HepG2 (cell line): Measurements from ENCODE around the gene ANKRD13D. TPM values are rescaled to one million over a fixed set of nuclear protein-coding genes. Genes with fewer than 3 reads are reported as not detected.
A peak's percentile ranks its signal among the peaks of the same experiment; 100 is the strongest.

Experiments
- ATAC-seq: fragments of 200-7000 bp; cut with Tn5 transposase; 3 replicates; pipeline ENCODE4 v1.9.1; 2020; ENCODE audit warnings: mild to moderate bottlenecking, moderate library complexity
- BruUV-seq: library from RNA; stranded (reverse); fragments of 400-500 nt; replicated peaks from 2 replicates; lab custom pipeline; 2021; lab: Mats Ljungman, UMichigan
- CTCF ChIA-PET: fragments of 300-600 bp; formaldehyde crosslinking; extraction: SDS; loops from one replicate; lab custom pipeline; 2021; ENCODE audit warnings: low total read pairs, inconsistent platforms, low intra/inter-chr PET ratio; lab: Yijun Ruan, JAX
- POLR2A ChIA-PET: fragments of 350-600 bp; sonication (Branson Sonifier 250); formaldehyde crosslinking; loops from one replicate; lab custom pipeline; 2020; ENCODE audit warnings: antibody characterized with exemption, inconsistent platforms; lab: Yijun Ruan, JAX
- DNase-seq: peaks from one replicate; pipeline ENCODE4 v3.0.0-alpha.2; 2015; ENCODE audit warnings: low spot score
- FAIRE-seq: peaks from 3 replicates; lab custom pipeline; 2011; peaks lifted over from hg19 to GRCh38; lab: Jason Lieb, UNC
- H2AFZ ChIP-seq: one replicate; pipeline ENCODE4 v1.6.1; 2011; ENCODE audit warnings: low read length, inconsistent platforms
- H3K27ac ChIP-seq: fragments of 300-600 bp; 3 replicates; pipeline ENCODE4 v1.8.0; 2011; ENCODE audit warnings: mixed run types, mild to moderate bottlenecking, mixed read lengths, low read length, inconsistent platforms; ENCODE audit not compliant: insufficient read depth; ENCODE audit errors: extremely low read length
- H3K27me3 ChIP-seq, 2 experiments: fragments of 200-600 bp in 1 of 2; 2 replicates in 1 of 2; 3 replicates in 1 of 2; pipeline versions ENCODE4 v1.6.0 to v1.8.0; 2011; ENCODE audit warnings: low read length in 2 of 2, mild to moderate bottlenecking in 2 of 2, moderate library complexity in 2 of 2, inconsistent platforms in 1 of 2; ENCODE audit not compliant: insufficient read depth in 2 of 2, control insufficient read depth in 1 of 2
- H3K36me3 ChIP-seq, 2 experiments: fragments of 200-600 bp in 1 of 2; replicated peaks in 1 of 2; 2 replicates in 1 of 2; 3 replicates in 1 of 2; pipeline versions ENCODE4 v1.5.1 to v1.8.0; 2011; ENCODE audit warnings: low read length in 2 of 2, inconsistent platforms in 1 of 2; ENCODE audit not compliant: insufficient read depth in 2 of 2, control insufficient read depth in 1 of 2
- H3K4me1 ChIP-seq: 2 replicates; pipeline ENCODE4 v1.5.1; 2012; ENCODE audit warnings: low read length, inconsistent platforms; ENCODE audit not compliant: insufficient read depth
- H3K4me2 ChIP-seq: 2 replicates; pipeline ENCODE4 v1.6.0; 2011; ENCODE audit warnings: low read depth, low read length, inconsistent platforms
- H3K4me3 ChIP-seq, 3 experiments: fragments of 200-600 bp in 1 of 3; sonication (generic), shearing (Covaris generic) in 1 of 3; replicated peaks in 1 of 3; 2 replicates each; pipeline ENCODE4 v1.5.1; 2011 to 2016; ENCODE audit warnings: low read length in 3 of 3, inconsistent platforms in 2 of 3, low read depth in 2 of 3, mild to moderate bottlenecking in 2 of 3, control low read depth in 1 of 3, mixed read lengths in 1 of 3; ENCODE audit not compliant: insufficient read depth in 1 of 3
- H3K79me2 ChIP-seq: one replicate; pipeline ENCODE4 v1.6.1; 2011; ENCODE audit warnings: low read length, inconsistent platforms; ENCODE audit not compliant: insufficient read depth
- H3K9ac ChIP-seq: 2 replicates; pipeline ENCODE4 v1.6.0; 2011; ENCODE audit warnings: mild to moderate bottlenecking, low read depth, low read length, inconsistent platforms; ENCODE audit not compliant: insufficient read depth
- H3K9me3 ChIP-seq: 2 replicates; pipeline ENCODE4 v1.5.1; 2012; ENCODE audit warnings: mild to moderate bottlenecking, low read length
- H4K20me1 ChIP-seq: 2 replicates; pipeline ENCODE4 v1.6.0; 2011; ENCODE audit warnings: inconsistent platforms, mild to moderate bottlenecking, low read length, moderate library complexity; ENCODE audit not compliant: insufficient read depth
- FOXO1 ChIP-seq: sonication (generic); formaldehyde crosslinking; IDR thresholded peaks from 2 replicates; pipeline ENCODE4 v1.4.0; 2020; ENCODE audit warnings: missing genetic modification reagents
- GATAD1 ChIP-seq: IDR thresholded peaks from 2 replicates; pipeline ENCODE4 v1.6.1; 2016; ENCODE audit warnings: missing genetic modification reagents, missing compliant biosample characterization
- HOXA5 ChIP-seq: sonication (generic); formaldehyde crosslinking; IDR thresholded peaks from 2 replicates; pipeline ENCODE4 v1.4.0; 2020; ENCODE audit warnings: missing genetic modification reagents
- PHF8 ChIP-seq: sonication (generic); formaldehyde crosslinking; IDR thresholded peaks from 2 replicates; pipeline ENCODE4 v1.5.0; 2020; ENCODE audit warnings: missing genetic modification reagents
- RBFOX2 ChIP-seq: fragments of 200-400 bp; formaldehyde crosslinking; IDR thresholded peaks from 2 replicates; pipeline ENCODE4 v1.6.1; 2017; ENCODE audit warnings: low read depth, mild to moderate bottlenecking, low read length
- RXRA ChIP-seq: sonication (generic); formaldehyde crosslinking; IDR thresholded peaks from 2 replicates; pipeline ENCODE4 v1.5.1; 2020; ENCODE audit warnings: missing genetic modification reagents
- RXRB ChIP-seq: IDR thresholded peaks from 2 replicates; pipeline ENCODE4 v1.6.1; 2016; ENCODE audit warnings: borderline replicate concordance, missing genetic modification reagents, missing compliant biosample characterization
- SUZ12 ChIP-seq: fragments of 150-350 bp; IDR thresholded peaks from 2 replicates; pipeline ENCODE4 v1.6.1; 2014; ENCODE audit warnings: low read depth, low read length
- TARDBP ChIP-seq: sonication (generic); formaldehyde crosslinking; IDR thresholded peaks from 2 replicates; pipeline ENCODE4 v1.8.0; 2022; ENCODE audit warnings: mild to moderate bottlenecking, missing genetic modification reagents
- ZFP90 ChIP-seq: sonication (generic); formaldehyde crosslinking; IDR thresholded peaks from 2 replicates; pipeline ENCODE4 v1.8.0; 2022; ENCODE audit warnings: missing genetic modification reagents, mild to moderate bottlenecking, inconsistent platforms, borderline replicate concordance
- ZMYM2 ChIP-seq: sonication (generic); formaldehyde crosslinking; IDR thresholded peaks from 2 replicates; pipeline ENCODE4 v1.8.0; 2022; ENCODE audit warnings: mild to moderate bottlenecking, missing genetic modification reagents
- ZNF3 ChIP-seq: IDR thresholded peaks from 2 replicates; pipeline ENCODE4 v1.7.0; 2017; ENCODE audit warnings: inconsistent platforms
- ZNF484 ChIP-seq: sonication (generic); formaldehyde crosslinking; IDR thresholded peaks from 2 replicates; pipeline ENCODE4 v1.5.1; 2020; ENCODE audit warnings: mild to moderate bottlenecking, low read depth, missing genetic modification reagents, borderline replicate concordance
- ZNF558 ChIP-seq: sonication (generic); formaldehyde crosslinking; IDR thresholded peaks from 2 replicates; pipeline ENCODE4 v1.9.0; 2022; ENCODE audit warnings: mild to moderate bottlenecking, missing genetic modification reagents, borderline replicate concordance
- ZNF674 ChIP-seq: sonication (generic); formaldehyde crosslinking; IDR thresholded peaks from 2 replicates; pipeline ENCODE4 v1.5.0; 2020; ENCODE audit warnings: low read depth, mild to moderate bottlenecking, missing genetic modification reagents
- ZNF772 ChIP-seq: sonication (generic); formaldehyde crosslinking; IDR thresholded peaks from 2 replicates; pipeline ENCODE4 v1.5.0; 2020; ENCODE audit warnings: mild to moderate bottlenecking, missing genetic modification reagents
- ZZZ3 ChIP-seq: sonication (generic); formaldehyde crosslinking; IDR thresholded peaks from 2 replicates; pipeline ENCODE4 v1.4.0; 2020; ENCODE audit warnings: missing genetic modification reagents, mild to moderate bottlenecking, borderline replicate concordance
- WGBS: methylation state at CpG from one replicate; pipeline ENCODE4 v1.1.6; 2017; ENCODE audit warnings: low lambda C conversion rate; 5-methylcytosine and 5-hydroxymethylcytosine counted together
- in situ Hi-C: cut with HindIII; loops from 2 replicates; pipeline ENCODE4 v1.10.0; 2017; ENCODE audit warnings: low pct_unique_long_range_greater_than_20kb; ENCODE audit not compliant: extremely low pct_ligation_motif_present
- intact Hi-C: fragments of 100-400 bp; cut with micrococcal nuclease; formaldehyde crosslinking; loops from one replicate; pipeline ENCODE4 v1.10.0; 2022; ENCODE audit not compliant: unreplicated experiment
- polyA plus RNA-seq, 8 experiments: library from polyadenylated mRNA; depleted of rRNA in 3 of 8; stranded (reverse) in 7 of 8; unstranded in 1 of 8; fragments of >200 nt; fragmentation: Illumina TruSeq in 4 of 8; extraction: Trizol in 4 of 8; gene quantifications; 2 replicates each; pipeline versions ENCODE4 v1.2.1 to v1.2.3, GENCODE V29; 2011 to 2016; ENCODE audit warnings: low read depth in 4 of 8, missing spikeins in 1 of 8, mixed read lengths in 1 of 8; ENCODE audit not compliant: insufficient read depth in 1 of 8
- total RNA-seq, 5 experiments: library from RNA; depleted of rRNA; stranded (reverse); fragments of >200 nt; fragmentation: Illumina TruSeq; extraction: Trizol; gene quantifications; 2 replicates each; pipeline ENCODE4 v1.2.3, GENCODE V29; 2016; ENCODE audit warnings: low read depth in 1 of 5
- TF ChIP-seq, protein P1 (sequence below): sonication (generic); formaldehyde crosslinking; IDR thresholded peaks from 2 replicates; pipeline ENCODE4 v1.4.0; 2020; ENCODE audit warnings: missing genetic modification reagents

ANKRD13D gene
- total and polyA plus RNA-seq, 2 of the 13 experiments (the other 11 are each of a cell fraction or from before 2014, with no cell fraction given) = 18.6 to 27.3 TPM

DNA sequence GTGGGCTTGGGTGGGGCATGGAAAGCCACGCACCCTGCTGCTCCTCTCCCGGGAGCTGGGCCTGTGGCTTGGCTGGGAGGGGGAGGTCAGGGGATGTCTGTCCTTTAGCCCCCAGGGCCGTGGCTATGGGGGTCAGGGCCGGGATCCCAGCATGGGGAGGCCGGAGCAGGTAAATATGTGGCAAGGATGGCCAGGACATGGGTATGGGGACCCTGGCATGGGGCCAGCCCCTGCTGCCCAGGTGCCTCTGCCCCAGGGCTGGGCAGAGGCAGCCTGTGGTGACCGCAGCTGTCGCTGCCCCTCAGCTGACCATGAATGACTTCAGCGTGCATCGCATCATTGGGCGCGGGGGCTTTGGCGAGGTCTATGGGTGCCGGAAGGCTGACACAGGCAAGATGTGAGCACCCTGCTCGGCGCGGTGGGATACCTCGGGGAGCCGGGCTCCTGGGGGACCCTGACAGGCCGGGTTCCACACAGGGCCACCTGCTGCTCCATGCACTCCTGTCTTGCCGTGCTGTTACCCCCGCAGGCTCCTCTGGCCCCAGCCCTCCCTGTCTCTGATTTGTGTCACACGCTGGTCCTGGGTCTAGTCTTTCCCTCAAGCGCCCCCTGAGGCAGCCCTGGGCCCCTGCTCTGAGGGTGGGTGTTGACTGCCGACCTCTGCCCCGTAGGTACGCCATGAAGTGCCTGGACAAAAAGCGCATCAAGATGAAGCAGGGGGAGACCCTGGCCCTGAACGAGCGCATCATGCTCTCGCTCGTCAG is 8.1 kb upstream of the ANKRD13D start:
- POLR2A ChIA-PET = interaction anchor here (1.3 kb wide), 1 partner anchor 8 kb away, joined by 7 read pairs; the partner anchor contains the start of gene ANKRD13D
- peaks cover 2% of the 10 kb centered on the region for H3K79me2 ChIP-seq
- no peak overlapping the region for H3K9ac ChIP-seq
- peaks cover 9% of the 10 kb centered on the region; the same call in 1 of the 2 replicates for H4K20me1 ChIP-seq
- CTCF ChIA-PET = no interaction called here
- no peaks in the 10 kb centered on the region for H3K9me3 ChIP-seq
- no peak overlapping the region for H3K4me2 ChIP-seq
- ATAC-seq (no peak), DNase-seq (no peak), FAIRE-seq (no peak)
- in situ Hi-C loops = no loop called here
- no peak overlapping the region for H3K27ac ChIP-seq
- H3K36me3 ChIP-seq = peaks cover 41 to 89% of the 10 kb centered on the region in 2 experiments; a peak in 4 of 5 replicates
- H3K27me3 ChIP-seq = no peaks in the 10 kb centered on the region
- no TSS peak for BruUV-seq
- no peak for TF ChIP-seq ZFP90 (CRISPR knock-in tag)
- no peak for TF ChIP-seq GATAD1 (CRISPR knock-in tag)
- no peak for TF ChIP-seq ZNF772 (CRISPR knock-in tag)
- no peak for TF ChIP-seq RXRA (CRISPR knock-in tag)
- no peak for TF ChIP-seq RXRB (CRISPR knock-in tag)
- no peak for TF ChIP-seq TARDBP
- TF ChIP-seq RBFOX2 = 0 out of 2 replicates have a peak, but pooled peaks have one; percentile 6
- H3K4me1 ChIP-seq = no peaks in the 10 kb centered on the region
- no peak overlapping the region for H2AFZ ChIP-seq
- intact Hi-C loops = no loop called here
- H3K4me3 ChIP-seq = no peak overlapping the region
- 95% methylated on average over 15 of the region's 31 CpGs for WGBS

DNA sequence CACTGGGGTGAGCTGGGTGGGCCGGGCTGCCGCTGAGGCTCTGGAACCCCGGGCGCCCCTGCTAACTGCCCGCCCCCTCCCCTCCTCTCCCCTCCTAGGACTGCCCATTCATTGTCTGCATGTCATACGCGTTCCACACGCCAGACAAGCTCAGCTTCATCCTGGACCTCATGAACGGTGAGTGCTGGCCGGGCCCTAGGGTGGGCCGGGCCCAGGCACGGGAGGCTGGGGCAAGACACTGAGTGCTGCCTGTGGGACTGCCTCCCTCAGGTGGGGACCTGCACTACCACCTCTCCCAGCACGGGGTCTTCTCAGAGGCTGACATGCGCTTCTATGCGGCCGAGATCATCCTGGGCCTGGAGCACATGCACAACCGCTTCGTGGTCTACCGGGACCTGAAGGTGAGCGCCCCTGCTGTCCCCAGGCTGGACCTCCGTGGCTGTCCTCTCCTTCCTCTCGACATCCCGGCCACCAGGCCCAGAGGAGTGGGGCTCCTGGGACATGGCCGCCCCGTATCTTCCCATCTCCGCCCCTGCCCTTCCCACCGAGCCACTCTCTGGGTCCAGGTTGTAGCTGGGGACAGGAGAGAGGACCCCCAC is 7.5 kb upstream of the ANKRD13D start:
- H3K79me2 ChIP-seq = no peaks in the 10 kb centered on the region
- peaks cover 5% of the 10 kb centered on the region; the same call in 1 of the 2 replicates for H4K20me1 ChIP-seq
- H3K27me3 ChIP-seq = no peaks in the 10 kb centered on the region
- H3K4me1 ChIP-seq = peaks cover 1% of the 10 kb centered on the region; the same call in 1 of the 2 replicates
- DNase-seq = no peak
- no TSS peak for BruUV-seq
- intact Hi-C loops = no loop called here
- FAIRE-seq = no peak
- H3K4me2 ChIP-seq = no peak overlapping the region
- peaks cover 41 to 86% of the 10 kb centered on the region in 2 experiments; a peak in 4 of 5 replicates for H3K36me3 ChIP-seq
- H2AFZ ChIP-seq = no peak overlapping the region
- H3K27ac ChIP-seq = no peak overlapping the region
- in situ Hi-C loops = no loop called here
- CTCF ChIA-PET = no interaction called here
- POLR2A ChIA-PET = no interaction called here
- no peak overlapping the region for H3K9ac ChIP-seq
- no peak for ATAC-seq
- WGBS = 96% methylated on average over 12 of the region's 27 CpGs
- H3K9me3 ChIP-seq = no peaks in the 10 kb centered on the region
- no peak overlapping the region for H3K4me3 ChIP-seq
- TF ChIP-seq ZMYM2 (CRISPR knock-in tag) = no peak
- no peak for TF ChIP-seq ZZZ3
- no peak for TF ChIP-seq ZNF558
- TF ChIP-seq PHF8 (CRISPR knock-in tag) = no peak
- no peak for TF ChIP-seq FOXO1 (CRISPR knock-in tag)
- TF ChIP-seq SUZ12 = no peak
- no peak for TF ChIP-seq ZNF484 (CRISPR knock-in tag)
- TF ChIP-seq ZNF3 (CRISPR knock-in tag) = no peak
- TF ChIP-seq ZNF674 (CRISPR knock-in tag) = no peak
- TF ChIP-seq, protein P1, sequence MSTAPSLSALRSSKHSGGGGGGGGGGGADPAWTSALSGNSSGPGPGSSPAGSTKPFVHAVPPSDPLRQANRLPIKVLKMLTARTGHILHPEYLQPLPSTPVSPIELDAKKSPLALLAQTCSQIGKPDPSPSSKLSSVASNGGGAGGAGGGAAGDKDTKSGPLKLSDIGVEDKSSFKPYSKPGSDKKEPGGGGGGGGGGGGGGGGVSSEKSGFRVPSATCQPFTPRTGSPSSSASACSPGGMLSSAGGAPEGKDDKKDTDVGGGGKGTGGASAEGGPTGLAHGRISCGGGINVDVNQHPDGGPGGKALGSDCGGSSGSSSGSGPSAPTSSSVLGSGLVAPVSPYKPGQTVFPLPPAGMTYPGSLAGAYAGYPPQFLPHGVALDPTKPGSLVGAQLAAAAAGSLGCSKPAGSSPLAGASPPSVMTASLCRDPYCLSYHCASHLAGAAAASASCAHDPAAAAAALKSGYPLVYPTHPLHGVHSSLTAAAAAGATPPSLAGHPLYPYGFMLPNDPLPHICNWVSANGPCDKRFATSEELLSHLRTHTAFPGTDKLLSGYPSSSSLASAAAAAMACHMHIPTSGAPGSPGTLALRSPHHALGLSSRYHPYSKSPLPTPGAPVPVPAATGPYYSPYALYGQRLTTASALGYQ (CRISPR knock-in tag) = no peak
- TF ChIP-seq HOXA5 (CRISPR knock-in tag) = no peak
